ENCODE data around the gene DNHD1. TPM values are rescaled to one million over a fixed set of nuclear protein-coding genes. Genes with fewer than 3 reads are reported as not detected.
A peak's percentile ranks its signal among the peaks of the same experiment; 100 is the strongest.

Gene DNHD1
- total and polyA plus RNA-seq, 9 of the 15 experiments (the other 6 are each of a cell fraction or from before 2014, with no cell fraction given): 0.82 to 9.7 (median 3.8) TPM

- TF ChIP-seq YY1 (IDR thresholded peaks at IDR 0.05; ENCODE audit: borderline replicate concordance in 1 of 3, control insufficient read depth in 1 of 3, extremely low read depth in 1 of 3, insufficient read depth in 3 of 3, insufficient read length in 1 of 3, insufficient replicate concordance in 2 of 3, low read depth in 1 of 3, low read length in 2 of 3) (peak in 1 of 3 experiments; percentile 18), STAT5A (IDR thresholded peaks at IDR 0.05; ENCODE audit: borderline replicate concordance, low read length) (peak; percentile 88), CSDE1 (IDR thresholded peaks at IDR 0.05) (no peak), MTA2 (IDR thresholded peaks at IDR 0.05; ENCODE audit: low read depth) (peak; percentile 87), ZNF274 (IDR thresholded peaks at IDR 0.05; ENCODE audit: borderline replicate concordance, low read depth, low read length) (peak; percentile 45; the same call in 1 of the 2 replicates), MECOM (CRISPR knock-in tag; IDR thresholded peaks at IDR 0.05) (0 out of 2 replicates have a peak, but pooled peaks have one; percentile 52), ZNF551 (CRISPR knock-in tag; IDR thresholded peaks at IDR 0.05) (no peak), RAD21 (CRISPR knock-in tag; conservative IDR thresholded peaks at IDR 0.05 in 1 of 2, IDR thresholded peaks at IDR 0.05 in 1 of 2) (peak in 1 of 2 experiments; percentile 25; a peak in 1 of 4 replicates), HMBOX1 (IDR thresholded peaks at IDR 0.05) (no peak), ZNF696 (CRISPR knock-in tag; conservative IDR thresholded peaks at IDR 0.05) (no peak), NFATC3 (IDR thresholded peaks at IDR 0.05) (no peak), JUND (IDR thresholded peaks at IDR 0.05; ENCODE audit: borderline replicate concordance, low read depth, low read length) (peak; percentile 66), JUND (tag; IDR thresholded peaks at IDR 0.05; ENCODE audit: borderline replicate concordance, low read depth, low read length) (peak; percentile 71; the same call in 2 of the 3 replicates), ZNF165 (CRISPR knock-in tag; IDR thresholded peaks at IDR 0.05; ENCODE audit: borderline replicate concordance) (no peak), TAF9B (IDR thresholded peaks at IDR 0.05; ENCODE audit: partially characterized antibody) (peak; percentile 84), PURB (CRISPR knock-in tag; IDR thresholded peaks at IDR 0.05; ENCODE audit: low read depth) (no peak)
- TF ChIP-seq, protein P1, sequence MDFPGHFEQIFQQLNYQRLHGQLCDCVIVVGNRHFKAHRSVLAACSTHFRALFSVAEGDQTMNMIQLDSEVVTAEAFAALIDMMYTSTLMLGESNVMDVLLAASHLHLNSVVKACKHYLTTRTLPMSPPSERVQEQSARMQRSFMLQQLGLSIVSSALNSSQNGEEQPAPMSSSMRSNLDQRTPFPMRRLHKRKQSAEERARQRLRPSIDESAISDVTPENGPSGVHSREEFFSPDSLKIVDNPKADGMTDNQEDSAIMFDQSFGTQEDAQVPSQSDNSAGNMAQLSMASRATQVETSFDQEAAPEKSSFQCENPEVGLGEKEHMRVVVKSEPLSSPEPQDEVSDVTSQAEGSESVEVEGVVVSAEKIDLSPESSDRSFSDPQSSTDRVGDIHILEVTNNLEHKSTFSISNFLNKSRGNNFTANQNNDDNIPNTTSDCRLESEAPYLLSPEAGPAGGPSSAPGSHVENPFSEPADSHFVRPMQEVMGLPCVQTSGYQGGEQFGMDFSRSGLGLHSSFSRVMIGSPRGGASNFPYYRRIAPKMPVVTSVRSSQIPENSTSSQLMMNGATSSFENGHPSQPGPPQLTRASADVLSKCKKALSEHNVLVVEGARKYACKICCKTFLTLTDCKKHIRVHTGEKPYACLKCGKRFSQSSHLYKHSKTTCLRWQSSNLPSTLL (IDR thresholded peaks at IDR 0.05): no peak
- TF ChIP-seq, protein P2, sequence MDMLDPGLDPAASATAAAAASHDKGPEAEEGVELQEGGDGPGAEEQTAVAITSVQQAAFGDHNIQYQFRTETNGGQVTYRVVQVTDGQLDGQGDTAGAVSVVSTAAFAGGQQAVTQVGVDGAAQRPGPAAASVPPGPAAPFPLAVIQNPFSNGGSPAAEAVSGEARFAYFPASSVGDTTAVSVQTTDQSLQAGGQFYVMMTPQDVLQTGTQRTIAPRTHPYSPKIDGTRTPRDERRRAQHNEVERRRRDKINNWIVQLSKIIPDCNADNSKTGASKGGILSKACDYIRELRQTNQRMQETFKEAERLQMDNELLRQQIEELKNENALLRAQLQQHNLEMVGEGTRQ (CRISPR knock-in tag; IDR thresholded peaks at IDR 0.05): no peak
- TF ChIP-seq, protein P3, sequence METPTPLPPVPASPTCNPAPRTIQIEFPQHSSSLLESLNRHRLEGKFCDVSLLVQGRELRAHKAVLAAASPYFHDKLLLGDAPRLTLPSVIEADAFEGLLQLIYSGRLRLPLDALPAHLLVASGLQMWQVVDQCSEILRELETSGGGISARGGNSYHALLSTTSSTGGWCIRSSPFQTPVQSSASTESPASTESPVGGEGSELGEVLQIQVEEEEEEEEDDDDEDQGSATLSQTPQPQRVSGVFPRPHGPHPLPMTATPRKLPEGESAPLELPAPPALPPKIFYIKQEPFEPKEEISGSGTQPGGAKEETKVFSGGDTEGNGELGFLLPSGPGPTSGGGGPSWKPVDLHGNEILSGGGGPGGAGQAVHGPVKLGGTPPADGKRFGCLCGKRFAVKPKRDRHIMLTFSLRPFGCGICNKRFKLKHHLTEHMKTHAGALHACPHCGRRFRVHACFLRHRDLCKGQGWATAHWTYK (CRISPR knock-in tag; IDR thresholded peaks at IDR 0.05): 0 out of 2 replicates have a peak, but pooled peaks have one; percentile 39
- TF ChIP-seq, protein P4, sequence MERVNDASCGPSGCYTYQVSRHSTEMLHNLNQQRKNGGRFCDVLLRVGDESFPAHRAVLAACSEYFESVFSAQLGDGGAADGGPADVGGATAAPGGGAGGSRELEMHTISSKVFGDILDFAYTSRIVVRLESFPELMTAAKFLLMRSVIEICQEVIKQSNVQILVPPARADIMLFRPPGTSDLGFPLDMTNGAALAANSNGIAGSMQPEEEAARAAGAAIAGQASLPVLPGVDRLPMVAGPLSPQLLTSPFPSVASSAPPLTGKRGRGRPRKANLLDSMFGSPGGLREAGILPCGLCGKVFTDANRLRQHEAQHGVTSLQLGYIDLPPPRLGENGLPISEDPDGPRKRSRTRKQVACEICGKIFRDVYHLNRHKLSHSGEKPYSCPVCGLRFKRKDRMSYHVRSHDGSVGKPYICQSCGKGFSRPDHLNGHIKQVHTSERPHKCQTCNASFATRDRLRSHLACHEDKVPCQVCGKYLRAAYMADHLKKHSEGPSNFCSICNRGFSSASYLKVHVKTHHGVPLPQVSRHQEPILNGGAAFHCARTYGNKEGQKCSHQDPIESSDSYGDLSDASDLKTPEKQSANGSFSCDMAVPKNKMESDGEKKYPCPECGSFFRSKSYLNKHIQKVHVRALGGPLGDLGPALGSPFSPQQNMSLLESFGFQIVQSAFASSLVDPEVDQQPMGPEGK (CRISPR knock-in tag; IDR thresholded peaks at IDR 0.05; ENCODE audit: borderline replicate concordance): no peak
These were observed 66.1 kb downstream of the DNHD1 start (continued) for GRCh38 chr11:6563121-6563619.
